Activated CD4-positive, CD25-positive, alpha-beta regulatory T cell treated with anti-CD3 and anti-CD28 coated beads, Interleukin-2, amount 50 U/mL, for 24 hours (primary cell): ENCODE data around the gene NPHS1.

Experiments used
- ATAC-seq, 2 donors: fragments of 150-1000 bp; cut with Tn5 transposase; one replicate each; pipeline ENCODE4 v1.10.0; 2021; ENCODE audit warnings: mild to moderate bottlenecking in 1 of 2, moderate library complexity in 1 of 2

NPHS1 gene

GRCh38 chr19:35786299-35787160, 65.8 kb downstream of the NPHS1 start:
- ATAC-seq: no peak

GRCh38 chr19:35785339-35785627, 67.0 kb downstream of the NPHS1 start:
- ATAC-seq: no peak

- no peak for ATAC-seq
Measured at GRCh38 chr19:35784503-35785338, 67.6 kb downstream of the NPHS1 start.

- ATAC-seq: no peak
Measured at GRCh38 chr19:35783469-35784434, 68.6 kb downstream of the NPHS1 start.

GRCh38 chr19:35782589-35782988, 69.7 kb downstream of the NPHS1 start:
- no peak for ATAC-seq

- no peak for ATAC-seq
Measured at GRCh38 chr19:35781650-35782049, 70.7 kb downstream of the NPHS1 start.

- ATAC-seq: no peak
Measured at GRCh38 chr19:35780717-35781116, 71.6 kb downstream of the NPHS1 start.

GRCh38 chr19:35780058-35780457, 72.2 kb downstream of the NPHS1 start:
- ATAC-seq: no peak

- ATAC-seq: no peak
Measured at GRCh38 chr19:35779033-35779432, 73.3 kb downstream of the NPHS1 start.

GRCh38 chr19:35777961-35778360, 74.3 kb downstream of the NPHS1 start:
- ATAC-seq: no peak

GRCh38 chr19:35777086-35777841, 75.0 kb downstream of the NPHS1 start:
- ATAC-seq: no peak

- ATAC-seq: no peak
Measured at GRCh38 chr19:35776102-35776788, 76.1 kb downstream of the NPHS1 start.
